OCI-LY7 (cell line): ENCODE data around the gene CAB39. TPM values are rescaled to one million over a fixed set of nuclear protein-coding genes. Genes with fewer than 3 reads are reported as not detected.

Experiments used
- BruUV-seq: library from RNA; stranded (reverse); fragments of 400-500 nt; replicated peaks from 2 replicates; lab custom pipeline; 2021; lab: Mats Ljungman, UMichigan
- CTCF ChIA-PET: fragments of 300-600 bp; sonication (Branson Sonifier 250); formaldehyde crosslinking; loops from one replicate; lab custom pipeline; 2022; ENCODE audit warnings: antibody characterized with exemption; ENCODE audit not compliant: unreplicated experiment; lab: Charles Lee
- POLR2A ChIA-PET: fragments of 300-600 bp; sonication (Branson Sonifier 250); formaldehyde crosslinking; loops from one replicate; lab custom pipeline; 2022; ENCODE audit warnings: antibody characterized with exemption; lab: Charles Lee
- DNase-seq: peaks from one replicate; pipeline ENCODE4 v3.0.0-alpha.2; 2015; ENCODE audit warnings: low spot score
- H2AFZ ChIP-seq: fragments of 200-600 bp; sonication (generic), shearing (Covaris generic); 2 replicates; pipeline ENCODE4 v1.6.1; 2014; ENCODE audit warnings: mild to moderate bottlenecking, antibody characterized with exemption, low read length, moderate library complexity
- H3K27ac ChIP-seq: fragments of 200-600 bp; sonication (generic); 2 replicates; pipeline ENCODE4 v1.5.1; 2014; ENCODE audit warnings: mixed run types, low read depth, mild to moderate bottlenecking, moderate library complexity, low read length, inconsistent platforms; ENCODE audit not compliant: poor library complexity, severe bottlenecking
- H3K36me3 ChIP-seq: fragments of 200-600 bp; sonication (generic); 2 replicates; pipeline ENCODE4 v1.6.1; 2014; ENCODE audit warnings: mild to moderate bottlenecking, antibody characterized with exemption, low read length, moderate library complexity, mixed read lengths; ENCODE audit not compliant: insufficient read depth
- H3K4me1 ChIP-seq: fragments of 200-600 bp; sonication (generic); 2 replicates; pipeline ENCODE4 v1.5.1; 2014; ENCODE audit warnings: mild to moderate bottlenecking, low read length; ENCODE audit not compliant: insufficient read depth, poor library complexity, severe bottlenecking
- H3K4me2 ChIP-seq: fragments of 200-600 bp; sonication (generic); 2 replicates; pipeline ENCODE4 v1.6.1; 2014; ENCODE audit warnings: mild to moderate bottlenecking, low read length
- H3K4me3 ChIP-seq: fragments of 200-600 bp; sonication (generic); 2 replicates; pipeline ENCODE4 v1.5.1; 2014; ENCODE audit warnings: mild to moderate bottlenecking, low read depth, low read length; ENCODE audit not compliant: poor library complexity, severe bottlenecking
- H3K79me2 ChIP-seq: fragments of 200-600 bp; sonication (generic); 2 replicates; pipeline ENCODE4 v1.6.1; 2016; ENCODE audit warnings: low read depth, mild to moderate bottlenecking, low read length, moderate library complexity, mixed read lengths; ENCODE audit not compliant: insufficient read depth
- H3K9me2 ChIP-seq: fragments of 200-600 bp; sonication (generic); 2 replicates; pipeline ENCODE4 v1.6.1; 2016; ENCODE audit warnings: mild to moderate bottlenecking, low read length, mixed read lengths; ENCODE audit not compliant: insufficient read depth
- H3K9me3 ChIP-seq: fragments of 200-600 bp; sonication (generic); 2 replicates; pipeline ENCODE4 v1.6.1; 2014; ENCODE audit warnings: mild to moderate bottlenecking, mixed run types, low read length, mixed read lengths
- H4K20me1 ChIP-seq: fragments of 200-600 bp; sonication (generic); 2 replicates; pipeline ENCODE4 v1.6.1; 2014; ENCODE audit warnings: mild to moderate bottlenecking, antibody characterized with exemption, low read length, moderate library complexity, mixed read lengths; ENCODE audit not compliant: insufficient read depth
- CTCF ChIP-seq: fragments of 200-600 bp; sonication (generic); conservative IDR thresholded peaks from 2 replicates; pipeline ENCODE4 v1.5.1; 2014; ENCODE audit warnings: mild to moderate bottlenecking, antibody characterized with exemption, low read length, moderate library complexity, mixed read lengths
- EZH2phosphoT487 ChIP-seq: fragments of 200-600 bp; sonication (generic); IDR thresholded peaks from 2 replicates; pipeline ENCODE4 v1.6.1; 2018; ENCODE audit warnings: low read depth, borderline replicate concordance, mild to moderate bottlenecking, mixed run types, antibody characterized with exemption, low read length, moderate library complexity, mixed read lengths
- intact Hi-C: fragments of 100-400 bp; cut with micrococcal nuclease; formaldehyde crosslinking; loops from one replicate; pipeline ENCODE4 v1.10.0; 2022; ENCODE audit not compliant: unreplicated experiment
- total RNA-seq, 2 experiments: library from RNA; depleted of rRNA in 1 of 2; stranded (reverse); fragments of >200 nt in 1 of 2; shearing (Covaris generic) in 1 of 2; gene quantifications; 2 replicates each; pipeline ENCODE4 v1.2.3, GENCODE V29; 2014 to 2022

The CAB39 gene
- total RNA-seq, 2 experiments from 2014 or later = 39.3 to 53.4 TPM

- POLR2A ChIA-PET = no interaction called here
- H3K4me3 ChIP-seq = no peak overlapping the region
- no peaks in the 10 kb centered on the region for H3K36me3 ChIP-seq
- intact Hi-C loops = no loop called here
- H3K9me2 ChIP-seq = no peaks in the 10 kb centered on the region
- no peak for TF ChIP-seq CTCF
- no peak for TF ChIP-seq EZH2phosphoT487
- H2AFZ ChIP-seq = no peak overlapping the region
- no TSS peak for BruUV-seq
- no peak overlapping the region for H3K4me2 ChIP-seq
- no peaks in the 10 kb centered on the region for H3K4me1 ChIP-seq
- H4K20me1 ChIP-seq = no peaks in the 10 kb centered on the region
- no peak overlapping the region for H3K27ac ChIP-seq
- CTCF ChIA-PET = no interaction called here
- no peaks in the 10 kb centered on the region for H3K79me2 ChIP-seq
- no peaks in the 10 kb centered on the region for H3K9me3 ChIP-seq
- DNase-seq = no peak
Measured at GRCh38 chr2:230861552-230862255, 149.1 kb downstream of the CAB39 start.

GRCh38 chr2:230862292-230862691 is 149.7 kb downstream of the CAB39 start:
- no TSS peak for BruUV-seq
- ChIA-PET POLR2A (no interaction called here), CTCF (no interaction called here)
- intact Hi-C loops = no loop called here
- no peaks in the 10 kb centered on the region for H3K9me2 ChIP-seq
- H3K79me2 ChIP-seq = no peaks in the 10 kb centered on the region
- H2AFZ ChIP-seq = no peak overlapping the region
- no peaks in the 10 kb centered on the region for H3K9me3 ChIP-seq
- no peaks in the 10 kb centered on the region for H3K4me1 ChIP-seq
- H4K20me1 ChIP-seq = no peaks in the 10 kb centered on the region
- H3K4me3 ChIP-seq = no peak overlapping the region
- H3K4me2 ChIP-seq = no peak overlapping the region
- DNase-seq = no peak
- no peak overlapping the region for H3K27ac ChIP-seq
- H3K36me3 ChIP-seq = no peaks in the 10 kb centered on the region
- no peak for TF ChIP-seq CTCF
- TF ChIP-seq EZH2phosphoT487 = no peak

GRCh38 chr2:230863031-230863430 is 150.4 kb downstream of the CAB39 start:
- Histone ChIP-seq H3K9me2 (no peaks in the 10 kb centered on the region), H3K4me3 (no peak overlapping the region), H3K27ac (no peak overlapping the region), H3K79me2 (no peaks in the 10 kb centered on the region), H3K4me2 (no peak overlapping the region), H3K9me3 (no peaks in the 10 kb centered on the region), H3K4me1 (no peaks in the 10 kb centered on the region), H3K36me3 (no peaks in the 10 kb centered on the region), H4K20me1 (no peaks in the 10 kb centered on the region), H2AFZ (no peak overlapping the region)
- ChIA-PET CTCF (interaction anchor here (0.6 kb wide), 1 partner anchor 10 kb away, joined by 3 read pairs; no protein-coding TSS in a partner anchor), POLR2A (interaction anchor here (1.3 kb wide), 1 partner anchor 183 kb away, joined by 3 read pairs; no protein-coding TSS in a partner anchor)
- intact Hi-C loops = no loop called here
- TF ChIP-seq EZH2phosphoT487 = no peak
- no peak for TF ChIP-seq CTCF
- BruUV-seq = no TSS peak
- no peak for DNase-seq
